Mesendoderm (in vitro differentiated cells): Measurements from ENCODE around the gene MACC1.

Experiments used
- DNase-seq: peaks from one replicate; pipeline ENCODE4 v3.0.0; 2013
- H2AK5ac ChIP-seq: 2 replicates; pipeline ENCODE4 v1.6.1; 2013; ENCODE audit warnings: low read length, inconsistent platforms
- H2BK120ac ChIP-seq: 2 replicates; pipeline ENCODE4 v1.6.1; 2013; ENCODE audit warnings: low read depth, mild to moderate bottlenecking, low read length, moderate library complexity, mixed read lengths
- H2BK15ac ChIP-seq: replicated peaks from 2 replicates; pipeline ENCODE4 v1.6.1; 2013; ENCODE audit warnings: low read depth, mild to moderate bottlenecking, moderate library complexity
- H2BK5ac ChIP-seq: 2 replicates; pipeline ENCODE4 v1.6.1; 2013; ENCODE audit warnings: low read length, inconsistent platforms
- H3K18ac ChIP-seq: 2 replicates; pipeline ENCODE4 v1.6.1; 2013; ENCODE audit warnings: mild to moderate bottlenecking, low read length, mixed read lengths
- H3K23ac ChIP-seq: one replicate; pipeline ENCODE4 v1.6.1; 2013; ENCODE audit warnings: low read length
- H3K27ac ChIP-seq: 2 replicates; pipeline ENCODE4 v1.5.1; 2013; ENCODE audit warnings: low read depth, mild to moderate bottlenecking, inconsistent platforms, low read length, moderate library complexity
- H3K27me3 ChIP-seq: 2 replicates; pipeline ENCODE4 v1.6.1; 2013; ENCODE audit warnings: low read length, control low read depth, mild to moderate bottlenecking, inconsistent platforms; ENCODE audit not compliant: insufficient read depth, poor library complexity
- H3K36me3 ChIP-seq: 2 replicates; pipeline ENCODE4 v1.6.1; 2013; ENCODE audit warnings: low read length, inconsistent platforms; ENCODE audit not compliant: control insufficient read depth, insufficient read depth
- H3K4ac ChIP-seq: one replicate; pipeline ENCODE4 v1.6.1; 2013; ENCODE audit warnings: low read depth, mild to moderate bottlenecking, low read length, moderate library complexity
- H3K4me1 ChIP-seq: 2 replicates; pipeline ENCODE4 v1.6.1; 2013; ENCODE audit warnings: low read depth, low read length, inconsistent platforms; ENCODE audit not compliant: control insufficient read depth
- H3K4me2 ChIP-seq: 2 replicates; pipeline ENCODE4 v1.6.1; 2013; ENCODE audit warnings: low read length
- H3K4me3 ChIP-seq: 2 replicates; pipeline ENCODE4 v1.5.1; 2013; ENCODE audit warnings: mild to moderate bottlenecking, low read length
- H3K56ac ChIP-seq: one replicate; pipeline ENCODE4 v1.6.1; 2013; ENCODE audit warnings: low read length
- H3K79me1 ChIP-seq: 2 replicates; pipeline ENCODE4 v1.6.1; 2013; ENCODE audit warnings: low read length, inconsistent platforms
- H3K79me2 ChIP-seq: 2 replicates; pipeline ENCODE4 v1.6.1; 2013; ENCODE audit warnings: mild to moderate bottlenecking, low read length; ENCODE audit not compliant: control insufficient read depth, insufficient read depth
- H3K9ac ChIP-seq: 2 replicates; pipeline ENCODE4 v1.6.1; 2013; ENCODE audit warnings: low read length, inconsistent platforms
- H4K5ac ChIP-seq: one replicate; pipeline ENCODE4 v1.6.1; 2013; ENCODE audit warnings: low read length
- H4K8ac ChIP-seq: one replicate; pipeline ENCODE4 v1.6.1; 2013; ENCODE audit warnings: low read depth, mild to moderate bottlenecking, control low read depth, low read length, moderate library complexity
- WGBS: extraction: QIAGEN DNeasy Blood & Tissue Kit; methylation state at CpG from one replicate; pipeline ENCODE4 v1.1.7; 2013; ENCODE audit warnings: low lambda C conversion rate, missing lambda C conversion rate; ENCODE audit not compliant: insufficient coverage; ENCODE audit errors: extremely low coverage; 5-methylcytosine and 5-hydroxymethylcytosine counted together

The MACC1 gene

DNA sequence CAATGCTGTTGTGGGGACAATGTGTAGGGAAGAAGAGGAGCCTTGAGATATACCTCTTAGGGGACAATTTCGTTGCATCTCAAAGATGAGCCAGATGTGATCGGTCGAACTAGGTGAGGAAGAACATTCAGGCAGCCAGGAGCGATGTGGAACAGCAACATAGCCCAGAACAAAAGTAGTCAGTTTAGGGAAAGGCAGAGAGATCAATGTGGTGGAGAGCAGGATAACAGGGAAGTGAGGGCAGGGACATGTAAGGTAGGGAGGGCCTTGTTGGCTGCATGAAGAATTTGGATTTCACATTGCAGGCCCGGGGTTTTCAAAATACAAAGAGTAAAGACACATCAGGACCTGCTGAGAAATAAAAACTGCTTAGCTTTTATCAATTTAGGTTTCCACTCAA, 29.1 kb upstream of the MACC1 start:
- H3K9ac ChIP-seq: no peak overlapping the region
- no peak overlapping the region for H4K8ac ChIP-seq
- no peaks in the 10 kb centered on the region for H3K79me1 ChIP-seq
- H3K27ac ChIP-seq: no peak overlapping the region
- H3K4me3 ChIP-seq: no peak overlapping the region
- no peak overlapping the region for H3K23ac ChIP-seq
- H3K4me2 ChIP-seq: no peak overlapping the region
- no peak overlapping the region for H3K4ac ChIP-seq
- no peak overlapping the region for H2BK5ac ChIP-seq
- H3K56ac ChIP-seq: no peak overlapping the region
- no peak overlapping the region for H2BK120ac ChIP-seq
- DNase-seq: no peak
- no peak overlapping the region for H4K5ac ChIP-seq
- no peaks in the 10 kb centered on the region for H3K36me3 ChIP-seq
- H3K79me2 ChIP-seq: no peaks in the 10 kb centered on the region
- H3K27me3 ChIP-seq: no peaks in the 10 kb centered on the region
- no CpG with 5 or more reads among the region's 5 CpGs for WGBS
- no peak overlapping the region for H2AK5ac ChIP-seq
- no peaks in the 10 kb centered on the region for H3K4me1 ChIP-seq
- H2BK15ac ChIP-seq: no peak overlapping the region
- no peak overlapping the region for H3K18ac ChIP-seq

- Histone ChIP-seq H3K27ac (no peak overlapping the region), H3K36me3 (no peaks in the 10 kb centered on the region), H4K5ac (no peak overlapping the region), H3K56ac (no peak overlapping the region), H3K4me1 (no peaks in the 10 kb centered on the region), H2AK5ac (no peak overlapping the region), H3K4me3 (no peak overlapping the region), H3K79me1 (no peaks in the 10 kb centered on the region), H3K23ac (no peak overlapping the region), H2BK15ac (no peak overlapping the region), H3K79me2 (no peaks in the 10 kb centered on the region), H3K4ac (no peak overlapping the region), H3K9ac (no peak overlapping the region), H2BK120ac (no peak overlapping the region), H4K8ac (no peak overlapping the region), H3K18ac (no peak overlapping the region), H2BK5ac (no peak overlapping the region), H3K4me2 (no peak overlapping the region), H3K27me3 (no peaks in the 10 kb centered on the region)
- no peak for DNase-seq
- WGBS: no CpG with 5 or more reads among the region's 3 CpGs
Measured at GRCh38 chr7:20244334-20245120, 27.3 kb upstream of the MACC1 start.

GRCh38 chr7:20241911-20242261, 24.7 kb upstream of the MACC1 start:
- H3K79me2 ChIP-seq: no peaks in the 10 kb centered on the region
- no CpG with 5 or more reads among the region's 2 CpGs for WGBS
- H2BK15ac ChIP-seq: no peak overlapping the region
- no peak overlapping the region for H3K18ac ChIP-seq
- H3K4me3 ChIP-seq: no peak overlapping the region
- H3K4me2 ChIP-seq: no peak overlapping the region
- no peak overlapping the region for H2AK5ac ChIP-seq
- H4K5ac ChIP-seq: no peak overlapping the region
- H3K23ac ChIP-seq: no peak overlapping the region
- H3K4me1 ChIP-seq: no peaks in the 10 kb centered on the region
- H2BK5ac ChIP-seq: no peak overlapping the region
- no peaks in the 10 kb centered on the region for H3K27me3 ChIP-seq
- H3K56ac ChIP-seq: no peak overlapping the region
- H3K79me1 ChIP-seq: no peaks in the 10 kb centered on the region
- H3K27ac ChIP-seq: no peak overlapping the region
- no peak overlapping the region for H3K9ac ChIP-seq
- no peaks in the 10 kb centered on the region for H3K36me3 ChIP-seq
- no peak overlapping the region for H4K8ac ChIP-seq
- DNase-seq: no peak
- H2BK120ac ChIP-seq: no peak overlapping the region
- no peak overlapping the region for H3K4ac ChIP-seq

GRCh38 chr7:20241194-20241910, 24.2 kb upstream of the MACC1 start:
- Histone ChIP-seq H2BK5ac (no peak overlapping the region), H3K4me3 (no peak overlapping the region), H3K18ac (no peak overlapping the region), H3K9ac (no peak overlapping the region), H2BK15ac (no peak overlapping the region), H4K8ac (no peak overlapping the region), H3K36me3 (no peaks in the 10 kb centered on the region), H3K4me2 (no peak overlapping the region), H2BK120ac (no peak overlapping the region), H4K5ac (no peak overlapping the region), H3K79me2 (no peaks in the 10 kb centered on the region), H3K4me1 (no peaks in the 10 kb centered on the region), H3K27me3 (no peaks in the 10 kb centered on the region), H2AK5ac (no peak overlapping the region), H3K4ac (no peak overlapping the region), H3K79me1 (no peaks in the 10 kb centered on the region), H3K56ac (no peak overlapping the region), H3K27ac (no peak overlapping the region), H3K23ac (no peak overlapping the region)
- DNase-seq: no peak
- WGBS: no CpG with 5 or more reads among the region's 3 CpGs

DNA sequence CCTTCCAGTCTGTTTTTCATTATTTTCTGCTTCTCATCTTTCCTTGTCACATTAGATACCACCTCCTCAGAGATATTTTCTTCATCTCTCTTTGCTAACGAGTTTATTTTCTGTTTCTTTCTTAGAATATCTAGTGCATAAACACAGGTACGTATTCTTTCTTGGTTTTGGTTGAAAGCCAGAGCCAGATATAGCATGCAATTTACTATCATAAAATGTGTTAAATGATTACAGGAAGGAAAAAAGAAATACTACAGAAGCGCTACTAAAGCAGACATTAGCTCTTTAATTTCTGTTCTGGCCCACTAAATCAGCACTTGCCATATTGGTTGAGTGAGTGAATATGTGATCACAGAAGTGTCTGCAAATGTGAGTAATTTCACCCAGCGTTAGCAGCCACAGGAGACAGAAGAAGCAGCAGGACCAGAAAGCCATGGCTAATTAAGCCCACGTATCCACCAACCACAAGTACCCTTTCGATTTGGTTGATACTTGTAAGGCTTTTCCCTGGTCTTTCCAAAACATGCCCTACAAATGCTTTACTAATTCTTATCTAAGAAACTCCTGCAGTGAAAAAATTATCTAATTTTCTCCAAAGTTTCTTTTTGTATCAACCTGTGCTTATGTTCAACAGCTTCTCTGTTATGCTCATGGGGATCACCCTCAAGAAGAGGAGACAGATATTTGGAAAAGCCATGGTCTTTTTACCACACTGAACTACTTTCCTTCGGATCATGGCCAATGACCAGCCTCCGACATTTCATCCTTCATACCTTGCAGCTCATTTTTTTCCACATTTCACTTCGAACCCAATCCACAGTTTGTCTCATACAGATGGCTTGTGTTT, 23.1 kb upstream of the MACC1 start:
- H3K79me2 ChIP-seq: no peaks in the 10 kb centered on the region
- no peak overlapping the region for H3K4ac ChIP-seq
- no peak overlapping the region for H3K23ac ChIP-seq
- H2BK5ac ChIP-seq: no peak overlapping the region
- H4K5ac ChIP-seq: no peak overlapping the region
- no peak overlapping the region for H4K8ac ChIP-seq
- DNase-seq: no peak
- H3K4me3 ChIP-seq: no peak overlapping the region
- no peaks in the 10 kb centered on the region for H3K79me1 ChIP-seq
- H3K4me2 ChIP-seq: no peak overlapping the region
- H2AK5ac ChIP-seq: no peak overlapping the region
- H3K56ac ChIP-seq: no peak overlapping the region
- no peak overlapping the region for H2BK120ac ChIP-seq
- no peaks in the 10 kb centered on the region for H3K4me1 ChIP-seq
- H3K18ac ChIP-seq: no peak overlapping the region
- no peaks in the 10 kb centered on the region for H3K27me3 ChIP-seq
- H3K27ac ChIP-seq: no peak overlapping the region
- no peak overlapping the region for H3K9ac ChIP-seq
- no peak overlapping the region for H2BK15ac ChIP-seq
- no peaks in the 10 kb centered on the region for H3K36me3 ChIP-seq
- no CpG with 5 or more reads among the region's 9 CpGs for WGBS
